ENCODE results near the gene C1QTNF6.

Gene C1QTNF6

GRCh38 chr22:37190262-37190780, 2.3 kb upstream of the C1QTNF6 start:
- DNase-seq (ENCODE audit: low read depth) = no peak

- DNase-seq (ENCODE audit: low read depth) = no peak
Measured at GRCh38 chr22:37188901-37189466, 937 bp upstream of the C1QTNF6 start.

GRCh38 chr22:37187552-37187890, 526 bp downstream of the C1QTNF6 start:
- DNase-seq (ENCODE audit: low read depth) = no peak

GRCh38 chr22:37186997-37187522, 987 bp downstream of the C1QTNF6 start:
- no peak for DNase-seq (ENCODE audit: low read depth)

GRCh38 chr22:37186228-37186996, 1.6 kb downstream of the C1QTNF6 start:
- DNase-seq (ENCODE audit: low read depth) = no peak

GRCh38 chr22:37185646-37186227, 2.3 kb downstream of the C1QTNF6 start:
- no peak for DNase-seq (ENCODE audit: low read depth)

- no peak for DNase-seq (ENCODE audit: low read depth)
Measured at GRCh38 chr22:37184816-37185541, 3.1 kb downstream of the C1QTNF6 start.

- DNase-seq (ENCODE audit: low read depth) = no peak
Measured at GRCh38 chr22:37184380-37184755, 3.7 kb downstream of the C1QTNF6 start.

GRCh38 chr22:37183432-37184379, 4.3 kb downstream of the C1QTNF6 start:
- no peak for DNase-seq (ENCODE audit: low read depth)

GRCh38 chr22:37182949-37183245, 5.2 kb downstream of the C1QTNF6 start:
- no peak for DNase-seq (ENCODE audit: low read depth)

- no peak for DNase-seq (ENCODE audit: low read depth)
Measured at GRCh38 chr22:37182101-37182948, 5.7 kb downstream of the C1QTNF6 start.

GRCh38 chr22:37181681-37182080, 6.4 kb downstream of the C1QTNF6 start:
- DNase-seq (ENCODE audit: low read depth) = no peak

- no peak for DNase-seq (ENCODE audit: low read depth)
Measured at GRCh38 chr22:37180531-37181231, 7.4 kb downstream of the C1QTNF6 start.

- no peak for DNase-seq (ENCODE audit: low read depth)
Measured at GRCh38 chr22:37179622-37180420, 8.2 kb downstream of the C1QTNF6 start.

- no peak for DNase-seq (ENCODE audit: low read depth)
Measured at GRCh38 chr22:37179126-37179470, 8.9 kb downstream of the C1QTNF6 start.

- DNase-seq (ENCODE audit: low read depth) = no peak
Measured at GRCh38 chr22:37178350-37179125, 9.5 kb downstream of the C1QTNF6 start.

- no peak for DNase-seq (ENCODE audit: low read depth)
Measured at GRCh38 chr22:37177755-37178154, 10.3 kb downstream of the C1QTNF6 start.

GRCh38 chr22:37177221-37177620, 10.8 kb downstream of the C1QTNF6 start:
- no peak for DNase-seq (ENCODE audit: low read depth)

All from stimulated activated CD8-positive, alpha-beta memory T cell treated with anti-CD3 and anti-CD28 coated beads, Interleukin-7, amount 100 ng/mL, for 24 hours (primary cell).